ENCODE results near the gene DHX34. TPM values are rescaled to one million over a fixed set of nuclear protein-coding genes. Genes with fewer than 3 reads are reported as not detected.

Gene DHX34
- total and polyA plus RNA-seq, 9 of the 15 experiments (the other 6 are each of a cell fraction or from before 2014, with no cell fraction given), result 0.36 to 42.0 (median 15.0) TPM

GRCh38 chr19:47427241-47428176, 78.4 kb downstream of the DHX34 start (continued):
- TF ChIP-seq MCM7 (IDR thresholded peaks at IDR 0.05), result no peak
- TF ChIP-seq CREB1 (IDR thresholded peaks at IDR 0.05), result no peak
- 0 out of 2 replicates have a peak, but pooled peaks have one; percentile 0 for TF ChIP-seq CREB1 (CRISPR knock-in tag; IDR thresholded peaks at IDR 0.05)
- no peak for TF ChIP-seq RERE (CRISPR knock-in tag; IDR thresholded peaks at IDR 0.05; ENCODE audit: borderline replicate concordance)
- no peak for TF ChIP-seq NR4A1 (CRISPR knock-in tag; IDR thresholded peaks at IDR 0.05)
- TF ChIP-seq NR4A1 (tag; IDR thresholded peaks at IDR 0.05), result no peak
- no peak for TF ChIP-seq COPS2 (conservative IDR thresholded peaks at IDR 0.05)
- no peak for TF ChIP-seq ATF4 (CRISPR knock-in tag; IDR thresholded peaks at IDR 0.05)
- no peak for TF ChIP-seq CXXC5 (CRISPR knock-in tag; IDR thresholded peaks at IDR 0.05)
- TF ChIP-seq BCLAF1 (IDR thresholded peaks at IDR 0.05; ENCODE audit: borderline replicate concordance in 1 of 2, control insufficient read depth in 1 of 2, low read depth in 2 of 2, low read length in 1 of 2), result 0 out of 4 replicates have a peak, but pooled peaks of 1 of the 2 experiments have one; percentile 24
- peak; percentile 8; the same call in 1 of the 2 replicates for TF ChIP-seq LARP7 (IDR thresholded peaks at IDR 0.05)
- TF ChIP-seq CTCF (IDR thresholded peaks at IDR 0.05 in 2 of 3, conservative IDR thresholded peaks at IDR 0.05 in 1 of 3; ENCODE audit: insufficient read depth in 2 of 3, low read depth in 1 of 3, low read length in 3 of 3), result peak; percentile 85 to 93 (median 87)
- TF ChIP-seq MEF2A (IDR thresholded peaks at IDR 0.05; ENCODE audit: control insufficient read depth, low read depth, low read length), result no peak
- no peak for TF ChIP-seq U2AF1 (optimal IDR thresholded peaks at IDR 0.05; ENCODE audit: low read depth, low read length)
- TF ChIP-seq KDM5B (IDR thresholded peaks at IDR 0.05; ENCODE audit: insufficient replicate concordance, low read depth, low read length), result no peak
